Osteocyte (in vitro differentiated cells): Measurements from ENCODE around the gene SFTA2. TPM values are rescaled to one million over a fixed set of nuclear protein-coding genes. Genes with fewer than 3 reads are reported as not detected.

Source experiments
- DNase-seq: peaks from one replicate; pipeline ENCODE4 v3.0.0; 2021; ENCODE audit warnings: mixed read lengths; ENCODE audit not compliant: unreplicated experiment; ENCODE audit errors: extremely low spot score
- H3K27ac Mint-ChIP-seq: one replicate; pipeline ENCODE4 v1.8.0; 2021; ENCODE audit warnings: mild to moderate bottlenecking, mixed read lengths; ENCODE audit not compliant: unreplicated experiment
- H3K27me3 Mint-ChIP-seq: one replicate; pipeline ENCODE4 v1.8.0; 2021; ENCODE audit warnings: mixed read lengths; ENCODE audit not compliant: unreplicated experiment
- H3K36me3 Mint-ChIP-seq: one replicate; pipeline ENCODE4 v1.8.0; 2021; ENCODE audit warnings: mixed read lengths; ENCODE audit not compliant: unreplicated experiment
- H3K4me1 Mint-ChIP-seq: one replicate; pipeline ENCODE4 v1.8.0; 2021; ENCODE audit warnings: mixed read lengths; ENCODE audit not compliant: unreplicated experiment
- H3K4me3 Mint-ChIP-seq: one replicate; pipeline ENCODE4 v1.8.0; 2021; ENCODE audit warnings: mild to moderate bottlenecking, moderate library complexity, mixed read lengths; ENCODE audit not compliant: unreplicated experiment
- H3K9me3 Mint-ChIP-seq: one replicate; pipeline ENCODE4 v1.8.0; 2021; ENCODE audit warnings: mixed read lengths; ENCODE audit not compliant: unreplicated experiment
- CTCF ChIP-seq: fragments of 200-600 bp; sonication (generic); IDR thresholded peaks from 2 replicates; pipeline ENCODE4 v1.5.0; 2021; ENCODE audit warnings: antibody characterized with exemption, mild to moderate bottlenecking, moderate library complexity
- total RNA-seq: library from RNA; stranded (reverse); gene quantifications from 2 replicates; pipeline ENCODE4 v1.2.1, GENCODE V29; 2021

SFTA2 gene
- total RNA-seq, 1 donor from 2014 or later: not detected

GRCh38 chr6:30951907-30952469, 20.0 kb upstream of the SFTA2 start:
- H3K36me3 Mint-ChIP-seq: no peaks in the 10 kb centered on the region
- H3K4me3 Mint-ChIP-seq: no peak overlapping the region
- no peak overlapping the region for H3K27ac Mint-ChIP-seq
- H3K9me3 Mint-ChIP-seq: no peaks in the 10 kb centered on the region
- peaks cover 80% of the 10 kb centered on the region for H3K27me3 Mint-ChIP-seq
- no peak for TF ChIP-seq CTCF
- no peak for DNase-seq
- peaks cover 10% of the 10 kb centered on the region for H3K4me1 Mint-ChIP-seq

- DNase-seq: no peak
- peaks cover 64% of the 10 kb centered on the region for H3K27me3 Mint-ChIP-seq
- H3K4me1 Mint-ChIP-seq: no peaks in the 10 kb centered on the region
- H3K4me3 Mint-ChIP-seq: no peak overlapping the region
- H3K27ac Mint-ChIP-seq: no peak overlapping the region
- H3K9me3 Mint-ChIP-seq: no peaks in the 10 kb centered on the region
- TF ChIP-seq CTCF: no peak
- no peaks in the 10 kb centered on the region for H3K36me3 Mint-ChIP-seq
Measured at GRCh38 chr6:30948811-30949210, 16.8 kb upstream of the SFTA2 start.

GRCh38 chr6:30947231-30947630, 15.3 kb upstream of the SFTA2 start:
- no peak for DNase-seq
- no peaks in the 10 kb centered on the region for H3K9me3 Mint-ChIP-seq
- no peak overlapping the region for H3K27ac Mint-ChIP-seq
- H3K27me3 Mint-ChIP-seq: peaks cover 50% of the 10 kb centered on the region
- H3K4me3 Mint-ChIP-seq: no peak overlapping the region
- H3K36me3 Mint-ChIP-seq: no peaks in the 10 kb centered on the region
- TF ChIP-seq CTCF: no peak
- peaks cover 7% of the 10 kb centered on the region for H3K4me1 Mint-ChIP-seq

DNA sequence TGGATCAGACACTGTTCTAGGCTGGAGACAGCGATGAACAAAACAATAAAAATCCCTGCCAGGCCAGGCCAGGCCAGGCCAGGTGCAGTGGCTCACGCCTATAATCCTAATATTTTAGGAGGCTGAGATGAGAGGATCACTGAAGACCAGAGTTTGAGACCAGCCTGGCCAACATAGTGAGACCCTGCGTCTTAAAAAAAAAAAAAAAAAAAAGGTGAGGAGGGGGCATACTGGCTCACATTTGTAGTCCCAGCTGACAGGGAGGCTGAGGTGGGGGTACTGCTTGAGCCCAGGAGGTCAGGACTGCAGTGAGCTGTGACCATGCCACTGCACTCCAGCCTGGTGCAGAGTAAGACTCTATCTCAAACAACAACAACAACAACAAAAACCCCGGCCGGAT, 13.3 kb upstream of the SFTA2 start:
- H3K9me3 Mint-ChIP-seq: no peaks in the 10 kb centered on the region
- peaks cover 31% of the 10 kb centered on the region for H3K27me3 Mint-ChIP-seq
- TF ChIP-seq CTCF: no peak
- H3K4me1 Mint-ChIP-seq: peaks cover 11% of the 10 kb centered on the region
- no peak for DNase-seq
- no peaks in the 10 kb centered on the region for H3K36me3 Mint-ChIP-seq
- H3K27ac Mint-ChIP-seq: no peak overlapping the region
- H3K4me3 Mint-ChIP-seq: no peak overlapping the region

DNA sequence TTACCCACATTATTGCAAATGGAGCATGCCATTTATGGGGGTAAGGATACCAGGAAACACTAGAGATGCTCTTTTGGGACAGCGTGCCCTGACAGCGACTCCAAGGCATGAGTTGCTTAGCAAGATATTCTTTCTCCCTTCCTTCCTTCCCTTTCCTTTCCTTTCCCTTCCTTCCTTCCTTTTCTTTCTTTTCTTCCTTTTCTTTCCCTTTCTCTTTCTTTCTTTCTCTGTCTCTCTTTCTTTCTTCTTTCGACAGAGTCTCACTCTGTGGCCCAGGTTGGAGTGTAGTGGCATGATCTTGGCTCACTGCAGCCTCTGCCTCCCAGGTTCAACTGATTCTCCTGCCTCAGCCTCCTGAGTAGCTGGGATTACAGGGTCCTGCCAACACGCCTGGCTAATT, 12.1 kb upstream of the SFTA2 start:
- Mint-ChIP-seq H3K36me3 (no peaks in the 10 kb centered on the region), H3K4me3 (no peak overlapping the region), H3K4me1 (peaks cover 11% of the 10 kb centered on the region), H3K27me3 (peaks cover 20% of the 10 kb centered on the region), H3K27ac (no peak overlapping the region), H3K9me3 (no peaks in the 10 kb centered on the region)
- TF ChIP-seq CTCF: no peak
- DNase-seq: no peak
